PFSK-1 (cell line): ENCODE results near the gene USH2A.

Source experiments
- POLR2AphosphoS5 ChIP-seq: IDR thresholded peaks from 2 replicates; pipeline ENCODE4 v1.6.1; 2012; ENCODE audit warnings: low read depth, mild to moderate bottlenecking, control low read depth, low read length, moderate library complexity
- REST ChIP-seq, 2 experiments: IDR thresholded peaks; 2 replicates each; pipeline versions ENCODE4 v1.6.1 to v1.8.0; 2011 to 2012; ENCODE audit warnings: low read depth in 2 of 2, low read length in 2 of 2, control low read depth in 1 of 2, inconsistent platforms in 1 of 2, mild to moderate bottlenecking in 1 of 2, moderate library complexity in 1 of 2; ENCODE audit not compliant: insufficient read depth in 1 of 2
- SIN3A ChIP-seq: IDR thresholded peaks from 2 replicates; pipeline ENCODE4 v1.6.1; 2012; ENCODE audit warnings: mild to moderate bottlenecking, low read length, moderate library complexity, borderline replicate concordance; ENCODE audit not compliant: insufficient read depth
- TAF1 ChIP-seq: IDR thresholded peaks from 2 replicates; pipeline ENCODE4 v1.6.1; 2012; ENCODE audit warnings: low read length, control low read depth, borderline replicate concordance; ENCODE audit not compliant: insufficient read depth

GRCh38 chr1:216216305-216216704, 206.9 kb downstream of the USH2A start:
- TF ChIP-seq POLR2AphosphoS5 (no peak), SIN3A (no peak), REST (IDR thresholded peaks at IDR 0.05; ENCODE audit: insufficient read depth in 1 of 2, low read depth in 2 of 2, low read length in 2 of 2) (no peak), TAF1 (no peak)
